ENCODE results near the gene GINS2. TPM values are rescaled to one million over a fixed set of nuclear protein-coding genes. Genes with fewer than 3 reads are reported as not detected.

Gene GINS2
- total RNA-seq, 1 donor from 2014 or later, result 6.5 TPM

- DNase-seq (ENCODE audit: low read depth), result no peak
- Histone ChIP-seq H3K4me3 (ENCODE audit: low read depth, low read length) (no peak overlapping the region), H3K27me3 (ENCODE audit: control insufficient read depth, insufficient read depth, low read length) (peaks cover 10% of the 10 kb centered on the region), H3K36me3 (ENCODE audit: control insufficient read depth, insufficient read depth, low read length) (no peaks in the 10 kb centered on the region)
- no peak for TF ChIP-seq CTCF (IDR thresholded peaks at IDR 0.05; ENCODE audit: insufficient read depth, low read length, poor library complexity, severe bottlenecking)
These were observed 26.6 kb upstream of the GINS2 start for GRCh38 chr16:85715169-85716021.

- no peak for DNase-seq (ENCODE audit: low read depth)
- Histone ChIP-seq H3K36me3 (ENCODE audit: control insufficient read depth, insufficient read depth, low read length) (no peaks in the 10 kb centered on the region), H3K27me3 (ENCODE audit: control insufficient read depth, insufficient read depth, low read length) (peaks cover 21% of the 10 kb centered on the region), H3K4me3 (ENCODE audit: low read depth, low read length) (no peak overlapping the region)
- TF ChIP-seq CTCF (IDR thresholded peaks at IDR 0.05; ENCODE audit: insufficient read depth, low read length, poor library complexity, severe bottlenecking), result no peak
These were observed 24.0 kb upstream of the GINS2 start for GRCh38 chr16:85712801-85713200.

GRCh38 chr16:85711982-85712587 lies 23.3 kb upstream of the GINS2 start:
- Histone ChIP-seq H3K4me3 (ENCODE audit: low read depth, low read length) (no peak overlapping the region), H3K36me3 (ENCODE audit: control insufficient read depth, insufficient read depth, low read length) (no peaks in the 10 kb centered on the region), H3K27me3 (ENCODE audit: control insufficient read depth, insufficient read depth, low read length) (peaks cover 21% of the 10 kb centered on the region)
- TF ChIP-seq CTCF (IDR thresholded peaks at IDR 0.05; ENCODE audit: insufficient read depth, low read length, poor library complexity, severe bottlenecking), result no peak
- DNase-seq (ENCODE audit: low read depth), result no peak

- Histone ChIP-seq H3K4me3 (ENCODE audit: low read depth, low read length) (no peak overlapping the region), H3K36me3 (ENCODE audit: control insufficient read depth, insufficient read depth, low read length) (no peaks in the 10 kb centered on the region), H3K27me3 (ENCODE audit: control insufficient read depth, insufficient read depth, low read length) (peaks cover 16% of the 10 kb centered on the region)
- no peak for DNase-seq (ENCODE audit: low read depth)
- no peak for TF ChIP-seq CTCF (IDR thresholded peaks at IDR 0.05; ENCODE audit: insufficient read depth, low read length, poor library complexity, severe bottlenecking)
These were observed 22.0 kb upstream of the GINS2 start for GRCh38 chr16:85710732-85711131.

GRCh38 chr16:85709766-85710585 lies 21.2 kb upstream of the GINS2 start:
- Histone ChIP-seq H3K36me3 (ENCODE audit: control insufficient read depth, insufficient read depth, low read length) (no peaks in the 10 kb centered on the region), H3K4me3 (ENCODE audit: low read depth, low read length) (no peak overlapping the region), H3K27me3 (ENCODE audit: control insufficient read depth, insufficient read depth, low read length) (peaks cover 16% of the 10 kb centered on the region)
- TF ChIP-seq CTCF (IDR thresholded peaks at IDR 0.05; ENCODE audit: insufficient read depth, low read length, poor library complexity, severe bottlenecking), result no peak
- no peak for DNase-seq (ENCODE audit: low read depth)

Data from kidney epithelial cell (primary cell).